ENCODE data around the gene TTC16. TPM values are rescaled to one million over a fixed set of nuclear protein-coding genes. Genes with fewer than 3 reads are reported as not detected.

TTC16 gene
- total RNA-seq, 1 experiment from 2014 or later, result not detected

- no peaks in the 10 kb centered on the region for H3K27me3 ChIP-seq
- peaks cover 5% of the 10 kb centered on the region; the same call in 1 of the 2 replicates for H3K4me1 ChIP-seq
- H3K9me3 ChIP-seq (replicated peaks), result no peaks in the 10 kb centered on the region
- H3K27ac ChIP-seq, result no peak overlapping the region
- H3K4me3 ChIP-seq, result no peak overlapping the region
- no peaks in the 10 kb centered on the region for H3K36me3 ChIP-seq
- no peak for DNase-seq
Measured at GRCh38 chr9:127689329-127690000, 26.4 kb upstream of the TTC16 start.

- no peaks in the 10 kb centered on the region for H3K9me3 ChIP-seq (replicated peaks)
- no peaks in the 10 kb centered on the region; the same call in 1 of the 2 replicates for H3K27me3 ChIP-seq
- no peak overlapping the region for H3K4me3 ChIP-seq
Measured at GRCh38 chr9:127690735-127691134, 25.1 kb upstream of the TTC16 start.

DNA sequence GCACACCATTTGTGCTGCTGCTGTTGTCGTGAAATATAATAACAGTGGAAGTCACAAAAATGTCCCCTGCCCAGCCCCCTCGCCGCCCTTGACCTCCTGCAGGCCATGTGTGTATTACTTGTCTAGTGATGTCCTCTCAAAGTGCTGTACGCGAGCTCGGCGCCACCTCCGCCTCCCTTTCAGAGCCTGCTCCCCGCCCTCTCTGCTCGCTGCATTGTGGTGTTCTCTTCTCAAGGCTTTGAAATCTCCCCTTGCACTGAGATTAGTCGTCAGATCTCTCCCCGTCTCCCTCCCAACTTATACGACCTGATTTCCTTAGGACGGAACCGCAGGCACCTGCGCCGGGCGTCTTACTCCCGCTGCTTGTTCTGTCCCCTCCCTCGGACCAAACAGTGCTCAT lies 23.8 kb upstream of the TTC16 start:
- no peaks in the 10 kb centered on the region; the same call in 1 of the 2 replicates for H3K27me3 ChIP-seq
- no peak overlapping the region for H3K4me3 ChIP-seq
- no peak overlapping the region for H3K27ac ChIP-seq
- H3K4me1 ChIP-seq, result peaks cover 4% of the 10 kb centered on the region; the same call in 1 of the 2 replicates
- no peaks in the 10 kb centered on the region for H3K36me3 ChIP-seq
- H3K9me3 ChIP-seq (replicated peaks), result no peaks in the 10 kb centered on the region
- DNase-seq, result no peak

More at GRCh38 chr9:127690735-127691134, 25.1 kb upstream of the TTC16 start:
- H3K27ac ChIP-seq, result no peak overlapping the region
- peaks cover 4% of the 10 kb centered on the region; the same call in 1 of the 2 replicates for H3K4me1 ChIP-seq
- H3K36me3 ChIP-seq, result no peaks in the 10 kb centered on the region
- no peak for DNase-seq

- peaks cover 8% of the 10 kb centered on the region for H3K4me1 ChIP-seq
- no peak for DNase-seq
- no peak overlapping the region for H3K4me3 ChIP-seq
- no peaks in the 10 kb centered on the region for H3K9me3 ChIP-seq (replicated peaks)
- no peaks in the 10 kb centered on the region; the same call in 1 of the 2 replicates for H3K27me3 ChIP-seq
- no peak overlapping the region for H3K27ac ChIP-seq
- H3K36me3 ChIP-seq, result no peaks in the 10 kb centered on the region
Measured at GRCh38 chr9:127693143-127693542, 22.7 kb upstream of the TTC16 start.

- no peaks in the 10 kb centered on the region for H3K36me3 ChIP-seq
- DNase-seq, result no peak
- H3K4me1 ChIP-seq, result peaks cover 8% of the 10 kb centered on the region
- H3K27me3 ChIP-seq, result no peaks in the 10 kb centered on the region; the same call in 1 of the 2 replicates
- H3K4me3 ChIP-seq, result no peak overlapping the region
- no peaks in the 10 kb centered on the region for H3K9me3 ChIP-seq (replicated peaks)
- H3K27ac ChIP-seq, result no peak overlapping the region
Measured at GRCh38 chr9:127693697-127694096, 22.2 kb upstream of the TTC16 start.

- no peaks in the 10 kb centered on the region; the same call in 1 of the 2 replicates for H3K27me3 ChIP-seq
- no peak for DNase-seq
- no peaks in the 10 kb centered on the region for H3K9me3 ChIP-seq (replicated peaks)
- no peaks in the 10 kb centered on the region for H3K36me3 ChIP-seq
- H3K27ac ChIP-seq, result no peak overlapping the region
- no peak overlapping the region for H3K4me3 ChIP-seq
- peaks cover 12% of the 10 kb centered on the region for H3K4me1 ChIP-seq
Measured at GRCh38 chr9:127694890-127695720, 20.8 kb upstream of the TTC16 start.

- no peak overlapping the region for H3K27ac ChIP-seq
- H3K4me3 ChIP-seq, result no peak overlapping the region
- H3K27me3 ChIP-seq, result no peaks in the 10 kb centered on the region; the same call in 1 of the 2 replicates
- peaks cover 26% of the 10 kb centered on the region for H3K4me1 ChIP-seq
- no peaks in the 10 kb centered on the region for H3K9me3 ChIP-seq (replicated peaks)
- DNase-seq, result peak in 1 of 2 experiments; percentile 47
- no peaks in the 10 kb centered on the region for H3K36me3 ChIP-seq
Measured at GRCh38 chr9:127697575-127697974, 18.3 kb upstream of the TTC16 start.

DNA sequence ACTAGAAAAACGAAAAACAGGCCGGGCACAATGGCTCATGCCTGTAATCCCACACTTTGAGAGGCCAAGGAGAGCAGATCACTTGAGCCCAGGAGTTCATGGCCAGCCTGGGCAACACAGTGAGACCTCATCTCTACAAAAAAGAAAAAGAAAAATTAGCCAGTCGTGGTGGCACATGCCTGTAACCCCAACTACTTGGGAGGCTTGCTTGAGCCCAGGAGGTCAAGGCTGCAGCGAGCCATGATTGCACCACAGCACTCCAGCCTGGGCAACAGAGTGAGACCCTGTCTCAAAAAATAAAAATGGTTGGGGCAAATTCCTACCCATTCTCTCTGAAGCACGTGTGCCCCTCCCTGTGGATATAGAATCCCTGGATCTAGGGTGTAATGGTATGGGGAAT lies 17.5 kb upstream of the TTC16 start:
- H3K27ac ChIP-seq, result no peak overlapping the region
- H3K27me3 ChIP-seq, result no peaks in the 10 kb centered on the region; the same call in 1 of the 2 replicates
- H3K4me3 ChIP-seq, result no peak overlapping the region
- peaks cover 26% of the 10 kb centered on the region for H3K4me1 ChIP-seq
- H3K9me3 ChIP-seq (replicated peaks), result no peaks in the 10 kb centered on the region
- no peak for DNase-seq
- no peaks in the 10 kb centered on the region for H3K36me3 ChIP-seq

DNA sequence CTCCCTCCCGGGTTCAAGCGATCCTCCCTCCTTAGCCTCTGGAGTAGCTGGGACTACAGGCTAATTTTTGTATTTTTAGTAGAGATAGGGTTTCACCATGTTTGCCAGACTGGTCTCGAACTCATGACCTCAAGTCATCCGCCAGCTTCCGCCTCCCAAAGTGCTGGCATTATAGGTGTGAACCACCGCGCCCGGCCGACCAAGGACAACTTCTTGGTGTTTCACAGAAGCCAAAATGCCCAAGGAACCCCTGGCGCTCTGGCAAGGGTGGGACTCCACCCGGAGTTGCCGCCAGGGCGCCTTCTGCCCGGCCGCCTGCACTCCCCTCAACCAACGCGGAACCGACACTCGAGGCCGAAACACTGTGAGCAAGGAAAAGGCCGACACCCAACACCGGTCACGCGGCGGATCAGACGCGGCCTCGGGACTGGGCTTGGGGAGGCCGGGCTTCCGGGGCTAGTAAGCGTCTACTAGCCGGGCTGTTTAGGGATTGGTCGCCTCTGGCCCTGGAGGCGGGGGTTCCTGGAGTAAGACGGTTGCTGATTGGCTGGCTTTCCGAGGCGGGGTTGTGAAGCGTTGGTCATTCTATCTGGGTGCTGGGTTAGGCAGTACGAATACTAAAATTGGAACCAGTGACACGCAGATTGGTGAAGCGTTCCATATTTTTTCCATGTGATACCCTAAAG lies 16.8 kb upstream of the TTC16 start:
- H3K27me3 ChIP-seq, result no peaks in the 10 kb centered on the region; the same call in 1 of the 2 replicates
- H3K9me3 ChIP-seq (replicated peaks), result no peaks in the 10 kb centered on the region
- no peaks in the 10 kb centered on the region for H3K36me3 ChIP-seq
- no peak overlapping the region for H3K4me3 ChIP-seq
- peak in 1 of 2 experiments; percentile 40 for DNase-seq
- peaks cover 26% of the 10 kb centered on the region for H3K4me1 ChIP-seq
- no peak overlapping the region for H3K27ac ChIP-seq

GRCh38 chr9:127700140-127700539 lies 15.7 kb upstream of the TTC16 start:
- H3K9me3 ChIP-seq (replicated peaks), result no peaks in the 10 kb centered on the region
- H3K27ac ChIP-seq, result no peak overlapping the region
- DNase-seq, result no peak

DNA sequence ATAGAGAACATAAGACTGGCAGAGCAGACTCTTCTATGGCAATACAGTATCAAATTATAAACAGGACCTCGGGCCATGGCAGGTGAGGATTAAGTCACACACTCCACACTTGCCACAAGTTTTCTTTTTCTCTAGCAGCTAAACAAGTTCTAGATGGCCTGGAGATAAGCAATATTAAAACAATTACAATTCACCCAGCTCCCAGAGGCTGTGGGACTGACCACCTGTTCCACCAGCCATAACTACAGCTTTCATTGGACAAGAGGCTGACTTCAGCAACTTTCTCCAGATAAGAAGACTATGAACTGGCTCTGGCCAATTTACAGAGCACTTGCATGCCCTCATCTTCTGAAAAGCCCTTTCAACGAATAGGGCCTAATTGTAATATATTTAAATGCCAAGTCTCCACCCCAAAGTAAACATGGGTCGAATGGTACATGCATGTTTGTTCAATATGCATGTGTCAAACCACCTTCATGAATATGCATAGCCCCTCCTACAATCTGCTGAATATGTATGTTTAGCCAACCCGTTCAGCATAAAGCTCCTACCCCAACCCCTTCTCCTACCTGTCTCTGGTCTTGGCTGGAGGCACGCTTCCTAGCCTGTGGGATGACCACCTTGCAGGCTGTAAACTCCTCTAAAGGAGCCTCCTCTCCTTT lies 15.2 kb upstream of the TTC16 start:
- Histone ChIP-seq H3K9me3 (replicated peaks) (no peaks in the 10 kb centered on the region), H3K4me3 (no peak overlapping the region), H3K27ac (no peak overlapping the region), H3K36me3 (no peaks in the 10 kb centered on the region), H3K4me1 (peaks cover 27% of the 10 kb centered on the region), H3K27me3 (no peaks in the 10 kb centered on the region)
- peak; percentile 75 to 91 for DNase-seq

More at GRCh38 chr9:127700140-127700539, 15.7 kb upstream of the TTC16 start:
- Histone ChIP-seq H3K4me3 (no peak overlapping the region), H3K4me1 (peaks cover 26% of the 10 kb centered on the region), H3K27me3 (no peaks in the 10 kb centered on the region; the same call in 1 of the 2 replicates), H3K36me3 (no peaks in the 10 kb centered on the region)

GRCh38 chr9:127703289-127703946 lies 12.5 kb upstream of the TTC16 start:
- Histone ChIP-seq H3K36me3 (no peaks in the 10 kb centered on the region), H3K27me3 (no peaks in the 10 kb centered on the region), H3K27ac (no peak overlapping the region), H3K4me3 (no peak overlapping the region), H3K4me1 (peaks cover 24% of the 10 kb centered on the region), H3K9me3 (replicated peaks) (no peaks in the 10 kb centered on the region)
- no peak for DNase-seq

GRCh38 chr9:127705577-127706379 lies 10.1 kb upstream of the TTC16 start:
- H3K9me3 ChIP-seq (replicated peaks), result no peaks in the 10 kb centered on the region
- no peak overlapping the region for H3K4me3 ChIP-seq
- no peaks in the 10 kb centered on the region for H3K27me3 ChIP-seq
- H3K36me3 ChIP-seq, result no peaks in the 10 kb centered on the region
- peak; percentile 39 to 48 for DNase-seq
- H3K4me1 ChIP-seq, result peaks cover 13% of the 10 kb centered on the region
- no peak overlapping the region for H3K27ac ChIP-seq

All from SJCRH30 (cell line).